T-helper 2 cell treated with Interferon-gamma antibody and Interleukin-4, amounts not matched to agents 5 μg/mL and 100 μg/mL, for 36 hours (primary cell): ENCODE measurements around the gene CCNG2.

Source experiments
- DNase-seq: peaks from one replicate; pipeline ENCODE4 v3.0.0; 2021; ENCODE audit warnings: low spot score
- H3K27ac Mint-ChIP-seq: one replicate; pipeline ENCODE4 v1.8.0; 2021; ENCODE audit warnings: mild to moderate bottlenecking, mixed read lengths
- H3K27me3 Mint-ChIP-seq: one replicate; pipeline ENCODE4 v1.8.0; 2021; ENCODE audit warnings: low read depth, mixed read lengths
- H3K36me3 Mint-ChIP-seq: one replicate; pipeline ENCODE4 v1.8.0; 2021; ENCODE audit warnings: low read depth, mixed read lengths
- H3K4me1 Mint-ChIP-seq: one replicate; pipeline ENCODE4 v1.8.0; 2021; ENCODE audit warnings: low read depth, mixed read lengths
- H3K4me3 Mint-ChIP-seq: one replicate; pipeline ENCODE4 v1.8.0; 2022; ENCODE audit warnings: mild to moderate bottlenecking, moderate library complexity, mixed read lengths
- H3K9me3 Mint-ChIP-seq: one replicate; pipeline ENCODE4 v1.8.0; 2021; ENCODE audit warnings: mixed read lengths

CCNG2 gene

GRCh38 chr4:77194366-77194765 is 37.4 kb downstream of the CCNG2 start:
- peak; percentile 33 for DNase-seq
- H3K4me1 Mint-ChIP-seq = peaks cover 47% of the 10 kb centered on the region

DNA sequence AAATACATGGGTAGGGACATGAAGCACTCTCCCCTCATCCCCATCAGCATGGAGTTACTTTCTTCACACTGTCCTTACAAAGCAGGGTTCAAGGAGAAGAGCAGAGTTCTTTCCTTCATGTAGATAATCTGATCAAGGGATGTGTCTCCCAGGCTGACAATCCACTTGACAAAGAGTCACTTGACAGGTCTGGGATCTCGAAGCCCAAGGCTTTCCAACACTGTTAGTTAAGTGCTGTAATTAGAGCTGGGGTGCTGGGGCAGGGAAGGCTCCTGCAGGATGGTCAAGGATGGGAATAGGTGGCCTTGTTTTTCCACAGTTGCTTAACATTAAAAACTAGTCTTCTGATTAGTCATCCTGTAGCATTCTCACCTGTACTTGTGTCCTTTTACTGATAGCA is 38.0 kb downstream of the CCNG2 start:
- no peak for DNase-seq
- H3K4me3 Mint-ChIP-seq = no peak overlapping the region
- peaks cover 46% of the 10 kb centered on the region for H3K4me1 Mint-ChIP-seq
- H3K9me3 Mint-ChIP-seq = no peaks in the 10 kb centered on the region
- H3K27me3 Mint-ChIP-seq = peaks cover 4% of the 10 kb centered on the region
- peaks cover 1% of the 10 kb centered on the region for H3K36me3 Mint-ChIP-seq
- H3K27ac Mint-ChIP-seq = peak overlapping the region; percentile 97

More at GRCh38 chr4:77194366-77194765, 37.4 kb downstream of the CCNG2 start:
- Mint-ChIP-seq H3K36me3 (peaks cover 1% of the 10 kb centered on the region), H3K27me3 (no peaks in the 10 kb centered on the region), H3K4me3 (peak overlapping the region; percentile 81), H3K9me3 (no peaks in the 10 kb centered on the region), H3K27ac (peak overlapping the region; percentile 97)

- peak; percentile 69 for DNase-seq
These were observed 39.9 kb downstream of the CCNG2 start for GRCh38 chr4:77196866-77197265.

GRCh38 chr4:77197361-77197760 is 40.4 kb downstream of the CCNG2 start:
- H3K4me1 Mint-ChIP-seq = peaks cover 52% of the 10 kb centered on the region

More at GRCh38 chr4:77196866-77197265, 39.9 kb downstream of the CCNG2 start:
- H3K9me3 Mint-ChIP-seq = no peaks in the 10 kb centered on the region
- no peaks in the 10 kb centered on the region for H3K36me3 Mint-ChIP-seq
- peak overlapping the region; percentile 33 for H3K4me3 Mint-ChIP-seq
- H3K27ac Mint-ChIP-seq = peak overlapping the region; percentile 74
- H3K4me1 Mint-ChIP-seq = peaks cover 50% of the 10 kb centered on the region
- H3K27me3 Mint-ChIP-seq = peaks cover 4% of the 10 kb centered on the region

DNA sequence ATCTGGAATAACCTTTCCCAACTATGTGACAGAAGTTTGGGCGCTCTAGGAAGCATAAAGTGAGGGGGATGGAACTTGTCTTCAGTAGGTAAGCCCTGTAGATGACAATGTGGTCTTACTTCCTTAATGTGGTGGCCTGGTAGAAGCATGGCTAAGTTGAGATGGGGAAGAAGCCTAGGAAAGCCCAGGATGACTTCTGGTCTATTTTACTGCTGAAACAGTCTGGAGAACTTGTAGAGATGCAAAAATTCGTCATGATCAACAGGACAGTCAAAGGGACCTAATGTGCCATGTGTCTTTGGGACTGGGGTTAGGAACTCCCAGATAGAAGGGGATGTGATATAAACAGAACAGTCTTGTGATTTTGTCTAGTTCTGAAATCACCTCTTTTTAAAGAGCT is 40.8 kb downstream of the CCNG2 start:
- Mint-ChIP-seq H3K4me1 (peaks cover 55% of the 10 kb centered on the region), H3K27me3 (peaks cover 4% of the 10 kb centered on the region), H3K27ac (no peak overlapping the region), H3K4me3 (no peak overlapping the region), H3K9me3 (no peaks in the 10 kb centered on the region), H3K36me3 (no peaks in the 10 kb centered on the region)
- no peak for DNase-seq

More at GRCh38 chr4:77197361-77197760, 40.4 kb downstream of the CCNG2 start:
- Mint-ChIP-seq H3K27ac (peak overlapping the region; percentile 74), H3K27me3 (peaks cover 4% of the 10 kb centered on the region), H3K9me3 (no peaks in the 10 kb centered on the region), H3K36me3 (no peaks in the 10 kb centered on the region), H3K4me3 (peak overlapping the region; percentile 5)
- no peak for DNase-seq

DNA sequence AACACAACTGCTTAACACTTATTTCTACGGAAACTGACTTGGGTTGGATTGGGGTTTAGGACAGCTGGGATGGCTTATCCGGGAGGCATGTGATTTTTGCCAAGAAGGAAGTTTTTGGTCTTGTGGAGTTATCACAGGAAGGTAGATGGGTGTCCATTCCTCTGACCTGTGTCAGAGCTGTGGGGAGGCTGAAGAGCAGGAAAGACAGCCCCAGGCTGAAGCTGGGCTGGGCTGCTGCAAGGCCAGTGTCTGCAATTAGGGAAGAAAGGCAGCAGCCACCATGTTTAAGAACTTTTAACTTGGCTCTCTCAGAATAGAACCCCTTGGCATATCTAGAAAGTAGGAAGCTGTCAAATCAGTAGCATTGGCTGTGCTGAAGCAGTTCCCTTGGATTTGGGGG is 42.3 kb downstream of the CCNG2 start:
- Mint-ChIP-seq H3K9me3 (no peaks in the 10 kb centered on the region), H3K4me1 (peaks cover 42% of the 10 kb centered on the region), H3K4me3 (no peak overlapping the region), H3K27me3 (peaks cover 6% of the 10 kb centered on the region), H3K27ac (no peak overlapping the region), H3K36me3 (no peaks in the 10 kb centered on the region)
- DNase-seq = no peak

DNA sequence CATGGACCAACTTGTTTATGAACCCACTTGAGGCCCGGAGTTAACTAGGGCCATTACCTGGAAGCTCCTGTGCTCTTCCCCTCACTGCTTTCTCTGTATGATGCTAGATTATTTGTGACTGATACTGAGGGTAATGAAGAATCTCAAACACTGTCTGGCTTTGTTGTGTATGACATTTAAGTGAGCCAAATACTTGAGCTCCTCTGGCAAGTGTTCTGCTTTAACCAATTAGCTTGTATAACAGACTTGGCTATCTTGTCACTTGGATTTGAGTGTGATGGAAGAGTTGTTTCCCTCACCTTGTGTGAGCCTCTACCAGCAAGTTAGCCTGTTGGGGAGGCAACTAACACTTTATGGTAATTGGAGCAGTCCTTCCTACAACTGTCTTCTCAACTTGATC is 42.7 kb downstream of the CCNG2 start:
- Mint-ChIP-seq H3K36me3 (no peaks in the 10 kb centered on the region), H3K27me3 (peaks cover 6% of the 10 kb centered on the region), H3K4me3 (no peak overlapping the region), H3K27ac (no peak overlapping the region), H3K4me1 (peaks cover 38% of the 10 kb centered on the region), H3K9me3 (no peaks in the 10 kb centered on the region)
- no peak for DNase-seq

GRCh38 chr4:77201343-77201742 is 44.3 kb downstream of the CCNG2 start:
- no peak overlapping the region for H3K4me3 Mint-ChIP-seq
- peaks cover 8% of the 10 kb centered on the region for H3K27me3 Mint-ChIP-seq
- DNase-seq = no peak
- H3K4me1 Mint-ChIP-seq = peaks cover 27% of the 10 kb centered on the region
- no peak overlapping the region for H3K27ac Mint-ChIP-seq
- H3K9me3 Mint-ChIP-seq = no peaks in the 10 kb centered on the region
- no peaks in the 10 kb centered on the region for H3K36me3 Mint-ChIP-seq

- no peaks in the 10 kb centered on the region for H3K9me3 Mint-ChIP-seq
- peaks cover 9% of the 10 kb centered on the region for H3K27me3 Mint-ChIP-seq
- peaks cover 22% of the 10 kb centered on the region for H3K4me1 Mint-ChIP-seq
- H3K36me3 Mint-ChIP-seq = no peaks in the 10 kb centered on the region
- no peak overlapping the region for H3K27ac Mint-ChIP-seq
- no peak for DNase-seq
- no peak overlapping the region for H3K4me3 Mint-ChIP-seq
These were observed 44.9 kb downstream of the CCNG2 start for GRCh38 chr4:77201857-77202256.

- peaks cover 16% of the 10 kb centered on the region for H3K4me1 Mint-ChIP-seq
- no peaks in the 10 kb centered on the region for H3K36me3 Mint-ChIP-seq
- H3K9me3 Mint-ChIP-seq = no peaks in the 10 kb centered on the region
- no peak for DNase-seq
- no peak overlapping the region for H3K27ac Mint-ChIP-seq
- H3K27me3 Mint-ChIP-seq = peaks cover 12% of the 10 kb centered on the region
- no peak overlapping the region for H3K4me3 Mint-ChIP-seq
These were observed 45.5 kb downstream of the CCNG2 start for GRCh38 chr4:77202491-77202890.

DNA sequence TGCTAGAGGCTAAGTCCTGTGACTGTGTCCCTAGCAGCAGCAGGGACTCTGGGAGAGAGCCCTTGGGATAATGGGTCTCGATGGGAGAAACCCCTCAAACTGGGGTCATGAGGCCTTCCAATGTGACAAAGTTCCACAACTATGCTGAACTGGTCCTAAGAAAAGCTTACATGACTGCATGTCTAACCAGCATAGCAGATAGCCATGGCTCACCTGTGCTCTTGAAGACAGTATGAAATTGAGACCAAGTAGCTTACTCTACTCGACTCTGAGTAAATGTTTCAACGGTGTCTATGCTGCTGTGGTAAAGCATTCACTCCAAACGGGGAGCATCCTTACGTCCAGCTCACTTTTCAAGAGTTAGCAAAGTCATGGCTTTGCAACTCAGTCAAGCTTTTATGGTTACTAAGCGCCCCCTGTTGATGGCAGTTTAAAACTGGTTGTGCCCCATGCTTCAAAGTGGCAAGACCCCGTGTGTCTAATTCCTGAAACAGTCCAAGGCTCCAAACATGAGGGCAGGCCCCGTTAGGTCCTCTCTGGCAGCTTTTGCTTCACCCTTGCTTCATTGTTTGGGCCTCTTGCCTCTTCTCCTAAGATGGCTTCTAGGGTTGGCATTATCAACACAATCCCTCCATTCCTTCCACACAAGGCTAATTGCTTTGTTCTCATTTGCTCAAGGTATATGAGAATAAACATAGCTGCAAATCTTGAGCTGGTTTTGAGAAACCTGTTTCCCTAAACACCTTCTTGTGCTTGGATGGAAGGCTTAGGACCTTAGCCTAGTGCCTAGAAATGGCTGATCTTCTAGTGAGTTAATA is 46.6 kb downstream of the CCNG2 start:
- Mint-ChIP-seq H3K9me3 (no peaks in the 10 kb centered on the region), H3K36me3 (no peaks in the 10 kb centered on the region), H3K27me3 (peaks cover 14% of the 10 kb centered on the region), H3K27ac (no peak overlapping the region), H3K4me3 (no peak overlapping the region), H3K4me1 (peaks cover 11% of the 10 kb centered on the region)
- peak; percentile 40 for DNase-seq

- no peak overlapping the region for H3K27ac Mint-ChIP-seq
- peaks cover 18% of the 10 kb centered on the region for H3K27me3 Mint-ChIP-seq
- peaks cover 11% of the 10 kb centered on the region for H3K4me1 Mint-ChIP-seq
These were observed 47.6 kb downstream of the CCNG2 start for GRCh38 chr4:77204621-77205020.

DNA sequence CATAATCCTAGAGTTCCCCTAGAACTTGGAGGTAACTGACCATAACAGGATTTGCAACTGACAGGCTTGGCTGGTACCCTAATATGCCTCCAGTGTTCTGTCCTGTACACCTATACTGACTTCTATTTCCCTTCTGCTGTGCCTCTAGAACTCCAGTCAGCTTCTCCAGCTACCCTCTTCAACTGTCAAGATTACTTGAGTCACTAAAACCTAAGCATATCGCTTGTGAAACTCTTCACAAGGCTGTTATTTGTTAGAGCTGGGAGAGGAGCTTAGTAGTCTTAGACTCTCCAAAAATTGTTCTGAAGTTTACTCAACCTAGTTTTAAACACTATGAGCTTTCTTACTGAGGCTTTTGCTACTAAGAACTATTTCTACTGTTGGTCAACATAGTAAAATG is 52.0 kb downstream of the CCNG2 start:
- no peaks in the 10 kb centered on the region for H3K9me3 Mint-ChIP-seq
- H3K27ac Mint-ChIP-seq = no peak overlapping the region
- peaks cover 23% of the 10 kb centered on the region for H3K27me3 Mint-ChIP-seq
- no peak overlapping the region for H3K4me3 Mint-ChIP-seq
- no peaks in the 10 kb centered on the region for H3K36me3 Mint-ChIP-seq
- no peaks in the 10 kb centered on the region for H3K4me1 Mint-ChIP-seq
- no peak for DNase-seq

More at GRCh38 chr4:77204621-77205020, 47.6 kb downstream of the CCNG2 start:
- Mint-ChIP-seq H3K4me3 (no peak overlapping the region), H3K36me3 (no peaks in the 10 kb centered on the region), H3K9me3 (no peaks in the 10 kb centered on the region)
- no peak for DNase-seq

DNA sequence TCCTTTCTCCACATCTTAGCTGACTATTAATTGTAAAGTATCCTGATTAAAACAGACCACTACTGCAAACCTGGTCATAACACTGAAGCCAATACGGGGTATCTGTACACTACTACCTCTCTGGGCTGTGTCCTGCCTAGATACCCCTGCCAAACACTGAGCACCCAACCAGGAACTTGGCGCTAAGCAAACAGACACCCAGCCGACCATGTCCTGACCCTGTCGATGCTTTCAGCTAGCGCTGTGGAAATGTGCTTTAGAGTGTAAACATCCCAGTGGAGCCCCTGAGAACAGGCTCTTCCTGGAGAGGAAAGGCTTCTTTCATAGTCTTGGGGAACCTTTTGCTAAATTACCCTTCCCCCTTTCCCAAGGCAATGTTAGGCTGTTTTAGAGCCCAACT is 52.9 kb downstream of the CCNG2 start:
- Mint-ChIP-seq H3K4me1 (no peaks in the 10 kb centered on the region), H3K27me3 (peaks cover 23% of the 10 kb centered on the region), H3K9me3 (no peaks in the 10 kb centered on the region), H3K27ac (no peak overlapping the region), H3K4me3 (no peak overlapping the region), H3K36me3 (no peaks in the 10 kb centered on the region)
- no peak for DNase-seq

- H3K4me1 Mint-ChIP-seq = no peaks in the 10 kb centered on the region
- H3K36me3 Mint-ChIP-seq = no peaks in the 10 kb centered on the region
- no peak for DNase-seq
- peaks cover 12% of the 10 kb centered on the region for H3K27me3 Mint-ChIP-seq
- no peak overlapping the region for H3K27ac Mint-ChIP-seq
- H3K9me3 Mint-ChIP-seq = no peaks in the 10 kb centered on the region
- H3K4me3 Mint-ChIP-seq = no peak overlapping the region
These were observed 58.1 kb downstream of the CCNG2 start for GRCh38 chr4:77215107-77215506.
